ENCODE data around the gene DLG5. TPM values are rescaled to one million over a fixed set of nuclear protein-coding genes. Genes with fewer than 3 reads are reported as not detected.
A peak's percentile ranks its signal among the peaks of the same experiment; 100 is the strongest.

DLG5 gene
- total and polyA plus RNA-seq, 11 donors: 5.2 to 27.1 (median 12.8) TPM

DNA sequence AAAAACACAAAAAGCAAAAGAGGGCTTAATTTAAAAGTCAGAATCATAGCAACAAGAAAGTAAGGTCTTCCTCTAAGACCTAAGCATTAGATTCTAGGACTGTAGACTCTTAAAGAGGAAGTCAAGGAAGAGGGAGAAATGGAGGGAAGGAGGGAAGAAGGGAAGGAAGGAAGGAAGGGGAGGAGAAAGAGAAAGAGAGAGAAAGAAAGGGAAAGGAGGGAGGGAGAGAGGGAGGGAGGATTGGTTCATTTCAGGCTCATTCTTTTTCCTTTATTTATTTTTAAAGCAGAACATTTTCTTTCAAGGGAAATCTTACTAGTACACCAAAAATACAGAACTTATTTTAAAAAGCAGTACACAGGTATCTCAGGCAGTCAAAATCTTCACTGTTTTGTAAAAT lies 81.1 kb downstream of the DLG5 start:
- Histone ChIP-seq H3K9me3 (no peaks in the 10 kb centered on the region), H3K36me3 (peaks cover 0 to 47% (median 26%) of the 10 kb centered on the region in 9 donors), H3K4me3 (no peak overlapping the region), H3K27ac (peak overlapping the region in 1 of 12 donors; percentile 83), H3K4me1 (peaks cover 0 to 16% (median 8%) of the 10 kb centered on the region in 12 donors), H3K27me3 (no peaks in the 10 kb centered on the region)
- DNase-seq (no peak), ATAC-seq (no peak)
- intact Hi-C loops (cut with DNase I): loop anchor here (5.0 to 10.0 kb wide), 11 partner anchors 77 to 182 kb away; partner anchors contain the start of genes DLG5 (in 2 of the 10) and POLR3A (in 2 of the 10)
- TF ChIP-seq POLR2A (IDR thresholded peaks at IDR 0.05) (no peak), CTCF (IDR thresholded peaks at IDR 0.05) (no peak)

DNA sequence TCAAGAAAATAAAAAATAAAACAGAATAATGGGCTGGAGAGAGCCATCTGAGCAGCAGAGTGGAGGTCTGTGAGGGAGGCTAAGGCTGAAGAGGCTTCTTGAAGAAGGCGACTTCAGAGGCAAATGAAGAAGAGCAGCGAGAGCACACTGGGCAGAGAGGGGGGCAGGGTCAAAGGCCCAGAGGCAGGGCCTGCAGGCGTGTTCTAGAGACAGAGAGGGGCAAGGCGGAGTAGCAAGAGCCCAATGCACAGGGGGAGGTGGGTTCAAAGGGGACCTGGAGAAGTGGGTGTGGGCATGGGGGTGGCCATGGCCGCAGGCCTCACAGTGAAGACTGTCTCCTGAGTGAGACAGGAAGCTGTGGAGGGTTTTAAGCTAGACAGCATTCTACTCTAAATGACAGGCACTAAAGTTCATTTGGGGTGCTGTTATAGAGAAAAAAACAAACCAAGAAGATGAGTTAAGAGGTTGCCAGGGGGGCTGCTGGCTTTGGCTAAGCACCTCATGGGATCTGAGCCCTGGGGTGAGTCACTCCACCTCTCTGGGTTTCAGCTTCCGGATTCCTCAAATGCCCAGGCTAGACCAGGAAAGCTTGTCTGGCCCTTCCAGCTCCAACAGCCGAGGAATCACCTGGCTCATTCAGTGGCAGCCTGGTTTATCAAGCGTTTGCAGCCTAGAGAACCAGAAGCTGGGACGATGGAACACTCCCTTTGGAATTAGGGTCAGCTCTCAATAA lies 81.7 kb downstream of the DLG5 start:
- Histone ChIP-seq H3K36me3 (peaks cover 0 to 48% (median 26%) of the 10 kb centered on the region in 9 donors), H3K27me3 (no peaks in the 10 kb centered on the region), H3K27ac (peak overlapping the region in 1 of 12 donors; percentile 83), H3K9me3 (no peaks in the 10 kb centered on the region), H3K4me3 (no peak overlapping the region), H3K4me1 (peaks cover 0 to 16% (median 8%) of the 10 kb centered on the region in 12 donors)
- DNase-seq (no peak), ATAC-seq (peak in 1 of 4 donors; percentile 33)
- WGBS, 4 donors: 79 to 90% (median 84%) methylated on average over 9 of the region's 9 CpGs
- TF ChIP-seq CTCF (IDR thresholded peaks at IDR 0.05) (no peak), POLR2A (IDR thresholded peaks at IDR 0.05) (no peak)
- intact Hi-C loops (cut with DNase I): loop anchor here (5.0 to 10.0 kb wide), 11 partner anchors 77 to 182 kb away; partner anchors contain the start of genes DLG5 (in 2 of the 10) and POLR3A (in 2 of the 10)

GRCh38 chr10:77844177-77844576 lies 82.4 kb downstream of the DLG5 start:
- Histone ChIP-seq H3K4me3 (no peak overlapping the region), H3K36me3 (peaks cover 0 to 54% (median 26%) of the 10 kb centered on the region in 9 donors), H3K4me1 (peaks cover 0 to 16% (median 9%) of the 10 kb centered on the region in 12 donors), H3K27ac (peak overlapping the region in 1 of 12 donors; percentile 83), H3K9me3 (no peaks in the 10 kb centered on the region), H3K27me3 (no peaks in the 10 kb centered on the region)
- DNase-seq (no peak), ATAC-seq (no peak)
- intact Hi-C loops (cut with DNase I): loop anchor here in 3 of 10 donors (5.0 to 10.0 kb wide), 4 partner anchors 131 to 181 kb away; partner anchors contain the start of gene POLR3A (in 1 of the 3)
- TF ChIP-seq CTCF (IDR thresholded peaks at IDR 0.05) (no peak), POLR2A (IDR thresholded peaks at IDR 0.05) (no peak)
- WGBS, 4 donors: 93 to 100% (median 97%) methylated on average over 7 of the region's 7 CpGs

- no peak for ATAC-seq
- TF ChIP-seq CTCF (IDR thresholded peaks at IDR 0.05) (no peak), POLR2A (IDR thresholded peaks at IDR 0.05) (no peak)
- Histone ChIP-seq H3K9me3 (no peaks in the 10 kb centered on the region), H3K27ac (peak overlapping the region in 1 of 12 donors; percentile 83), H3K27me3 (no peaks in the 10 kb centered on the region), H3K4me1 (peaks cover 0 to 25% (median 11%) of the 10 kb centered on the region in 12 donors), H3K4me3 (no peak overlapping the region), H3K36me3 (peaks cover 0 to 60% (median 26%) of the 10 kb centered on the region in 9 donors)
- 90 to 97% (median 96%) methylated on average over 9 to 11 of the region's 11 CpGs for WGBS, 4 donors
- intact Hi-C loops (cut with DNase I): loop anchor here in 3 of 10 donors (5.0 to 10.0 kb wide), 4 partner anchors 132 to 182 kb away; partner anchors contain the start of gene POLR3A (in 1 of the 3)
- DNase-seq: no peak
Observed at GRCh38 chr10:77843264-77843663, 83.3 kb downstream of the DLG5 start.

Measured in heart left ventricle (tissue), 16 donors.